ENCODE results near the gene TMEM41A.

The TMEM41A gene

GRCh38 chr3:185498503-185499396, at the start of gene TMEM41A:
TMEM41A (minus strand) TSS chr3:185499035; CDS start chr3:185498961, 74 bp downstream.
- peak; percentile 95 for TF ChIP-seq MAX (IDR thresholded peaks at IDR 0.05)
- peak; percentile 83 for TF ChIP-seq YY1 (IDR thresholded peaks at IDR 0.05; ENCODE audit: low read depth)
- TF ChIP-seq FOXM1 (IDR thresholded peaks at IDR 0.05; ENCODE audit: borderline replicate concordance, low read depth), result peak; percentile 52
- no peak; the same call in 1 of the 2 replicates for TF ChIP-seq EGR1 (IDR thresholded peaks at IDR 0.05)
- TF ChIP-seq RAD21 (IDR thresholded peaks at IDR 0.05; ENCODE audit: low read depth), result peak; percentile 22; the same call in 1 of the 2 replicates
- peak; percentile 61 for TF ChIP-seq TEAD4 (IDR thresholded peaks at IDR 0.05)
- no peak for TF ChIP-seq CREB1 (IDR thresholded peaks at IDR 0.05; ENCODE audit: low read depth)
- TF ChIP-seq USF1 (IDR thresholded peaks at IDR 0.05), result peak; percentile 81
- TF ChIP-seq TCF12 (IDR thresholded peaks at IDR 0.05; ENCODE audit: low read depth), result peak; percentile 92
- peak; percentile 52; the same call in 1 of the 2 replicates for TF ChIP-seq ZBTB7A (IDR thresholded peaks at IDR 0.05; ENCODE audit: low read depth)
- TF ChIP-seq, protein P1, sequence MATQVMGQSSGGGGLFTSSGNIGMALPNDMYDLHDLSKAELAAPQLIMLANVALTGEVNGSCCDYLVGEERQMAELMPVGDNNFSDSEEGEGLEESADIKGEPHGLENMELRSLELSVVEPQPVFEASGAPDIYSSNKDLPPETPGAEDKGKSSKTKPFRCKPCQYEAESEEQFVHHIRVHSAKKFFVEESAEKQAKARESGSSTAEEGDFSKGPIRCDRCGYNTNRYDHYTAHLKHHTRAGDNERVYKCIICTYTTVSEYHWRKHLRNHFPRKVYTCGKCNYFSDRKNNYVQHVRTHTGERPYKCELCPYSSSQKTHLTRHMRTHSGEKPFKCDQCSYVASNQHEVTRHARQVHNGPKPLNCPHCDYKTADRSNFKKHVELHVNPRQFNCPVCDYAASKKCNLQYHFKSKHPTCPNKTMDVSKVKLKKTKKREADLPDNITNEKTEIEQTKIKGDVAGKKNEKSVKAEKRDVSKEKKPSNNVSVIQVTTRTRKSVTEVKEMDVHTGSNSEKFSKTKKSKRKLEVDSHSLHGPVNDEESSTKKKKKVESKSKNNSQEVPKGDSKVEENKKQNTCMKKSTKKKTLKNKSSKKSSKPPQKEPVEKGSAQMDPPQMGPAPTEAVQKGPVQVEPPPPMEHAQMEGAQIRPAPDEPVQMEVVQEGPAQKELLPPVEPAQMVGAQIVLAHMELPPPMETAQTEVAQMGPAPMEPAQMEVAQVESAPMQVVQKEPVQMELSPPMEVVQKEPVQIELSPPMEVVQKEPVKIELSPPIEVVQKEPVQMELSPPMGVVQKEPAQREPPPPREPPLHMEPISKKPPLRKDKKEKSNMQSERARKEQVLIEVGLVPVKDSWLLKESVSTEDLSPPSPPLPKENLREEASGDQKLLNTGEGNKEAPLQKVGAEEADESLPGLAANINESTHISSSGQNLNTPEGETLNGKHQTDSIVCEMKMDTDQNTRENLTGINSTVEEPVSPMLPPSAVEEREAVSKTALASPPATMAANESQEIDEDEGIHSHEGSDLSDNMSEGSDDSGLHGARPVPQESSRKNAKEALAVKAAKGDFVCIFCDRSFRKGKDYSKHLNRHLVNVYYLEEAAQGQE (IDR thresholded peaks at IDR 0.05; ENCODE audit: low read depth), result 0 out of 2 replicates have a peak, but pooled peaks have one; percentile 28
- TF ChIP-seq TAF1 (IDR thresholded peaks at IDR 0.05; ENCODE audit: low read depth), result peak; percentile 99
- peak; percentile 50; the same call in 1 of the 2 replicates for TF ChIP-seq EP300 (IDR thresholded peaks at IDR 0.05; ENCODE audit: borderline replicate concordance)
- no peak; the same call in 1 of the 2 replicates for TF ChIP-seq CEBPB (IDR thresholded peaks at IDR 0.05)
- peak; percentile 57; the same call in 1 of the 2 replicates for TF ChIP-seq NFIC (IDR thresholded peaks at IDR 0.05)

DNA sequence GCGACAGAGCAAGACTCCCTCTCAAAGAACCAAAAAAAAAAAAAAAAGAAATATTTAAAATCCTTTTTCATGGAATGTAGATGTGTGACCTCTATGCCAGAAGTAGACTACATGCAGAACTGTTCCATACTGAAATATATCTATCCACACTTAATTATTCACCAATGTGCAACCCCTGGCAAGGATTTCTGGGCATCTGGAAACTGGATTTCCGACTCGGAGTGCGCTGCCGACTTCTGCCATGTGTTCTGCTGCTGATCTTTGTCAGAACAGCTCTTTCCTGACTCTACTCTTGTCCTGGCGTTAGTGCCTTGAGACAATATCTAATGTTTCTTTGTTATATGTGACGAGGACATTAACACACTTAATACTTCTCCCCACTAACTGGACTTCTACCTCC, 41.9 kb upstream of the TMEM41A start:
- TF ChIP-seq YY1 (IDR thresholded peaks at IDR 0.05; ENCODE audit: low read depth), result no peak

GRCh38 chr3:185539934-185540333, 41.1 kb upstream of the TMEM41A start:
- TF ChIP-seq EP300 (IDR thresholded peaks at IDR 0.05; ENCODE audit: borderline replicate concordance), result no peak
- no peak for TF ChIP-seq NFIC (IDR thresholded peaks at IDR 0.05)
- no peak for TF ChIP-seq TCF12 (IDR thresholded peaks at IDR 0.05; ENCODE audit: low read depth)
- TF ChIP-seq RAD21 (IDR thresholded peaks at IDR 0.05; ENCODE audit: low read depth), result no peak
- TF ChIP-seq TEAD4 (IDR thresholded peaks at IDR 0.05), result no peak
- TF ChIP-seq ZBTB7A (IDR thresholded peaks at IDR 0.05; ENCODE audit: low read depth), result no peak
- no peak for TF ChIP-seq USF1 (IDR thresholded peaks at IDR 0.05)
- TF ChIP-seq EGR1 (IDR thresholded peaks at IDR 0.05), result no peak
- TF ChIP-seq CREB1 (IDR thresholded peaks at IDR 0.05; ENCODE audit: low read depth), result no peak
- TF ChIP-seq, protein P1 (IDR thresholded peaks at IDR 0.05; ENCODE audit: low read depth), result no peak
- TF ChIP-seq CEBPB (IDR thresholded peaks at IDR 0.05), result no peak
- TF ChIP-seq FOXM1 (IDR thresholded peaks at IDR 0.05; ENCODE audit: borderline replicate concordance, low read depth), result no peak
- no peak for TF ChIP-seq YY1 (IDR thresholded peaks at IDR 0.05; ENCODE audit: low read depth)
- TF ChIP-seq MAX (IDR thresholded peaks at IDR 0.05), result no peak
- TF ChIP-seq TAF1 (IDR thresholded peaks at IDR 0.05; ENCODE audit: low read depth), result no peak

DNA sequence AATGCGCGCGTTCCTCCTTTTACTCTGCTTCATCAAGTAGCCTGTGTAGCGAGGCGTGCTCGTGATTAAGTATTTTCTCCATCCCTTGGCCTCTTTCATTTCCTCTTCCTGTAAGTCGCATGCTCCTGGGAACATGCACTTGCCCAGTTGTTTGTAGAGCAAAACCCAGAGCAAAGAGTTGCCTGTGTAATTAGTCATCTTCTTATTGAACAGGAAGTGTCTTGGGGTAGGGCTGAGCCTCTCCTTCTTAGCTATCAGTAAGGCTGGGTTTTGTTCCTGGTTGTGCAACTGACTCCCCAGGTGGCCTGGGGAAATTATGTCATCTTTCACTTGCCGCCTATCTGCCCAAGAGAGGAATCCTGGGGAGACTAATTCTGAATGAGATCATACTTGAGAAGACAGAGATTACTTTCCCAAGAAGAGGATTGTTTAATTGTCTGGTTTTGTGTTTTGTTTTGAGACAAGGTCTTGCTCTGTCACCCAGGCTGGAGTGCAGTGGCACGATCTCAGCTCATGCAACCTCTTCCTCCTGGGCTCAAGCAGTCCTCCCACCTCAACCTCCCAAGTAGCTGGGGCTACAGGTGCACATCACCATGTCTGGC, 38.6 kb upstream of the TMEM41A start:
- TF ChIP-seq TEAD4 (IDR thresholded peaks at IDR 0.05) (peak; percentile 19; the same call in 1 of the 2 replicates), TCF12 (IDR thresholded peaks at IDR 0.05; ENCODE audit: low read depth) (peak; percentile 38; the same call in 1 of the 2 replicates), EGR1 (IDR thresholded peaks at IDR 0.05) (no peak), ZBTB7A (IDR thresholded peaks at IDR 0.05; ENCODE audit: low read depth) (no peak), MAX (IDR thresholded peaks at IDR 0.05) (no peak), RAD21 (IDR thresholded peaks at IDR 0.05; ENCODE audit: low read depth) (no peak), TAF1 (IDR thresholded peaks at IDR 0.05; ENCODE audit: low read depth) (no peak), CEBPB (IDR thresholded peaks at IDR 0.05) (peak; percentile 97)

DNA sequence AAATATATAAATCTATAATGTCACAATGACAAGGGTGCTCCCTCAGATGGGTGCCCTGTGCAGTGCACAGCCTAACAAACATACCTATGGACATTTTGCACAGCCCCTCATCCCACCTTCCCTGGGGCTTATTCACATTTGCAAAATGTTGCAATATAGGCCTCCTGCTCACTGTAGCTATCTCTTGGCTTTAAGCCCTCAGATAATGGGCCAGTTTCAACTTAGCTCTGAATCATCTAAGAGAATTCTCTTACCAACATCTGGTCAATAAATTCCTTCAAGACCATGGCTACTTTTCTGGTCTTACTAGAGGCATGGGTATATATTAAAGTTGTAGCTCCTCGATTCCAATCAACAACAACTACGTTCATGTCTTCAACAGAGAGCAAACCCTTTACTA, 35.7 kb upstream of the TMEM41A start:
- no peak for TF ChIP-seq FOXM1 (IDR thresholded peaks at IDR 0.05; ENCODE audit: borderline replicate concordance, low read depth)
- TF ChIP-seq YY1 (IDR thresholded peaks at IDR 0.05; ENCODE audit: low read depth), result no peak
- no peak for TF ChIP-seq EP300 (IDR thresholded peaks at IDR 0.05; ENCODE audit: borderline replicate concordance)
- no peak for TF ChIP-seq TEAD4 (IDR thresholded peaks at IDR 0.05)
